ENCODE data around the gene EMC10.

EMC10 gene

DNA sequence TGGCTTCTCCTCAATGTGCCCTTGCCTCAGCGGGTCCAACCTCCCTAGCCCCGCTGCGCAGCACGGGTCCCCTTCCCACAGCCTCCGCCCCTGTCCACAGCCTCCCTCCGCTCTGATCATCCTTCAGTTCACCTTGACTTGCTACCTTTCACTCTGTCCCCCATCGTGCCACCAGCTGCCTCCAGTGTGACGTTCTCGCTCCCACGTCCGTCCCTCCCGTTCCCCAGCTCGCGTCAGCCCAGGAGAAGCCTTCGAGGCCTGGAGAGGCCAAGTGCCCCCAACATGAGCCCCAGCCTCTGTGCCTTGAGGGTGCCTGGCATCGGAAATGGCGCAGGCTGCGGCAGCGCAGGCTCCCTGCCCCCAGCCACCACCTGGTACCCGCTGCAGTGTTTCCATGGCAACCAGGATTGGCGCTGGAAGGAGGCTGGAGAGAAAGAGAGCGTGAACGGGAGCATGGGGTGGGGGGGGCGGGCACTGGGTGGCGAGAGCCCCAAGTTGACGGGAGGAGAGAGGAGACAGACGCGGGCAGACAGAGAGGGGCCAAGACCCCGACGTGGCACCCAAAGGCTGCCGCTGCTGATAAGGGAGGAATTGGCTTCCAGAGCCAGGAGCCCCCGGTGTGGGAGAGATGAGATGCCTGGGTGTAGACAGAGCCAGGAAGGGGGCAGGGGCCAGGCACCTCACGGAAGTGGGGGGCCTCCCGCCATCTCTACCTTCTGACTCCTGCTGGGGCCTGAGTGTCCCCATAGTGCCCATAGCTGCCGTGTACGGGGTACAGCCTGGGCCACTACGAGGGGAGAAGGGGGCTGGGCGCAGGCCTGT lies 38.2 kb downstream of the EMC10 start:
- TF ChIP-seq, protein P1, sequence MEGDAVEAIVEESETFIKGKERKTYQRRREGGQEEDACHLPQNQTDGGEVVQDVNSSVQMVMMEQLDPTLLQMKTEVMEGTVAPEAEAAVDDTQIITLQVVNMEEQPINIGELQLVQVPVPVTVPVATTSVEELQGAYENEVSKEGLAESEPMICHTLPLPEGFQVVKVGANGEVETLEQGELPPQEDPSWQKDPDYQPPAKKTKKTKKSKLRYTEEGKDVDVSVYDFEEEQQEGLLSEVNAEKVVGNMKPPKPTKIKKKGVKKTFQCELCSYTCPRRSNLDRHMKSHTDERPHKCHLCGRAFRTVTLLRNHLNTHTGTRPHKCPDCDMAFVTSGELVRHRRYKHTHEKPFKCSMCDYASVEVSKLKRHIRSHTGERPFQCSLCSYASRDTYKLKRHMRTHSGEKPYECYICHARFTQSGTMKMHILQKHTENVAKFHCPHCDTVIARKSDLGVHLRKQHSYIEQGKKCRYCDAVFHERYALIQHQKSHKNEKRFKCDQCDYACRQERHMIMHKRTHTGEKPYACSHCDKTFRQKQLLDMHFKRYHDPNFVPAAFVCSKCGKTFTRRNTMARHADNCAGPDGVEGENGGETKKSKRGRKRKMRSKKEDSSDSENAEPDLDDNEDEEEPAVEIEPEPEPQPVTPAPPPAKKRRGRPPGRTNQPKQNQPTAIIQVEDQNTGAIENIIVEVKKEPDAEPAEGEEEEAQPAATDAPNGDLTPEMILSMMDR (IDR thresholded peaks at IDR 0.05; ENCODE audit: control extremely low read depth, extremely low read depth, low read depth, missing control alignments) = no peak
- CTCF ChIA-PET = interaction anchor here (1.4 to 2.5 kb wide), 2 partner anchors 23 to 42 kb away, joined by 3 to 9 read pairs; no protein-coding TSS in a partner anchor
- POLR2A ChIA-PET = no interaction called here
- no peak for DNase-seq (ENCODE audit: extremely low spot score)

DNA sequence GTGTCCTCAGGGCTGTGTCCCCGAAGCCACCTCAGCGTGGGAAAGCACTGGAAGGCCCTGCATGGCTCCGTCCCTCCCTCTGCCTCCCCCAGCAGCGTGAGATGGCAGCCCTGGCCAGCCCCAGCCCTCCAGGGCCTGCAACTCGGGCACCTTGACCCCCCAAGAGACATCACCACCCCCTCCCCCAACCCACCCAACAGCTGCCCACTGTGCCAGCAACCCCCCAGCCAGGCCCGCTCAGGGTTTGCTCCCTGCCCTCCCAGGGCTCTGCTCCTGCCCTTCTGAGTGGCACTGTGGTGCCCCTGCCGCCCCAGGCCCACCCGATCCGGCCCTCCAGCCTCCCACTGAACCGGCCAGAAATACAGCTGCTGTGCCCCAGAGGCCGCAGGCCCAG lies 38.9 kb downstream of the EMC10 start:
- TF ChIP-seq, protein P1 (IDR thresholded peaks at IDR 0.05; ENCODE audit: control extremely low read depth, extremely low read depth, low read depth, missing control alignments) = no peak
- POLR2A ChIA-PET = no interaction called here
- no peak for DNase-seq (ENCODE audit: extremely low spot score)
- CTCF ChIA-PET = interaction anchor here (1.4 to 2.5 kb wide), 2 partner anchors 22 to 41 kb away, joined by 3 to 9 read pairs; no protein-coding TSS in a partner anchor

- TF ChIP-seq, protein P1 (IDR thresholded peaks at IDR 0.05; ENCODE audit: control extremely low read depth, extremely low read depth, low read depth, missing control alignments) = no peak
- DNase-seq (ENCODE audit: extremely low spot score) = no peak
- CTCF ChIA-PET = interaction anchor here (2.5 kb wide), 1 partner anchor 21 kb away, joined by 9 read pairs; no protein-coding TSS in a partner anchor
- POLR2A ChIA-PET = interaction anchor here (0.6 kb wide), 1 partner anchor 28 kb away, joined by 4 read pairs; no protein-coding TSS in a partner anchor
Measured at GRCh38 chr19:50516456-50516855, 40.1 kb downstream of the EMC10 start.

GRCh38 chr19:50516964-50517703 lies 40.8 kb downstream of the EMC10 start:
- DNase-seq (ENCODE audit: extremely low spot score) = no peak
- POLR2A ChIA-PET = interaction anchor here (0.6 kb wide), 1 partner anchor 29 kb away, joined by 4 read pairs; no protein-coding TSS in a partner anchor
- CTCF ChIA-PET = no interaction called here
- TF ChIP-seq, protein P1 (IDR thresholded peaks at IDR 0.05; ENCODE audit: control extremely low read depth, extremely low read depth, low read depth, missing control alignments) = no peak

DNA sequence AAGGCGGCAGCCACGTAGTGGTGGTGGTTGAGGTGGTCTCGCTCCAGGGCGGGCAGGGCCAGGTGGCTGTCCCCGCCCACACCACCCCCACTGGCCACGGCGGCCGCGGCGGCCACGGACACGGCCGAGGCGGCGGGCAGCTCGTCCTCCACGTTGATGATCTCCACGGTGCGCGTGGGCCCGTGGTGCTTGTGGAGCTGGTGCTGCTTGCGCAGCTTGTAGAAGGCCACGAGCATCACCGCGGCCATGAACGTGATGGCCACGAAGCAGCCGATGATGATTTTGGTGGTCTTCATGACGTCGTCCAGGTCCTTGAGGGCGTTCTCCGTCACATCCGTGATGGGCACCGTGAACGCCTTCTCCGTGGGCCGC lies 41.4 kb downstream of the EMC10 start:
- ChIA-PET CTCF (no interaction called here), POLR2A (no interaction called here)
- TF ChIP-seq, protein P1 (IDR thresholded peaks at IDR 0.05; ENCODE audit: control extremely low read depth, extremely low read depth, low read depth, missing control alignments) = no peak
- no peak for DNase-seq (ENCODE audit: extremely low spot score)
